AG04450 (cell line): ENCODE measurements around the gene SMIM31. TPM values are rescaled to one million over a fixed set of nuclear protein-coding genes. Genes with fewer than 3 reads are reported as not detected.

Experiments used
- CTCF ChIA-PET: fragments of 300-600, 350-600 bp; formaldehyde crosslinking; extraction: SDS; loops from one replicate; lab custom pipeline; 2022; ENCODE audit warnings: antibody characterized with exemption, inconsistent platforms; lab: Charles Lee
- POLR2A ChIA-PET: fragments of 350-600 bp; formaldehyde crosslinking; extraction: SDS; loops from one replicate; lab custom pipeline; 2021; ENCODE audit warnings: antibody characterized with exemption, inconsistent platforms; lab: Yijun Ruan, JAX
- DNase-seq: peaks from one replicate; pipeline ENCODE4 v3.0.0-alpha.2; 2011; ENCODE audit warnings: low read depth, low spot score
- H3K27ac ChIP-seq: one replicate; pipeline ENCODE4 v1.5.1; 2012; ENCODE audit warnings: low read depth, low read length, control low read depth
- H3K27me3 ChIP-seq: one replicate; pipeline ENCODE4 v1.6.0; 2012; ENCODE audit warnings: low read length; ENCODE audit not compliant: control insufficient read depth, insufficient read depth
- H3K4me3 ChIP-seq: 2 replicates; pipeline ENCODE4 v1.5.1; 2011; ENCODE audit warnings: mild to moderate bottlenecking, low read depth, low read length, control low read depth
- H3K9me3 ChIP-seq: 2 replicates; pipeline ENCODE4 v1.5.1; 2012; ENCODE audit warnings: low read length; ENCODE audit not compliant: control insufficient read depth, insufficient read depth
- polyA plus RNA-seq: library from polyadenylated mRNA; depleted of rRNA; stranded (reverse); fragments of >200 nt; gene quantifications from 2 replicates; pipeline ENCODE4 v1.2.3, GENCODE V29; 2011; rRNA removed
- small RNA-seq: library from RNA; depleted of rRNA; stranded (forward); fragments of <200 nt; gene quantifications from one replicate; pipeline ENCODE3, GENCODE V24; 2012; ENCODE audit warnings: low read depth; ENCODE audit not compliant: insufficient read length
- TF ChIP-seq, protein P1 (sequence below): IDR thresholded peaks from 2 replicates; pipeline ENCODE4 v1.5.1; 2011; ENCODE audit warnings: low read depth, low read length, control low read depth, inconsistent platforms

Gene SMIM31
- polyA plus RNA-seq, 1 experiment, result not detected

DNA sequence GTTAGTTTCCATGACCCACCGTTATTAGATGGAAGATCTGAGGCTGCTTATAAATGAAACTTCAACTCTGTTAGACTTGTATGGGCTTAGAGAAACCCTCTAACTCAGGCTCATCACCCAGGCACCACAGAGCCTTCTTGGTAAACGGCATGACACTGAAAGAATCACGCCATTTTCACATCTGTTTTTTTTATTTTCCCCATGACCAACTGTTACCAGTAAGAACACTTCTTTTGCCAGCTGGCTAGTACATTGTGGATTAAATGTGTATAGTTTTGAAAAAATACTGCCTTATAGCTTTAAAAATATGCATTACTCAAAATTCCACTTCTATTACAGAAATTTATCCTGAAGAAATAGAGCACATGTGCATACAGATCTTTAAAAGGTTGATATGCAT, 75.0 kb downstream of the SMIM31 start:
- TF ChIP-seq, protein P1, sequence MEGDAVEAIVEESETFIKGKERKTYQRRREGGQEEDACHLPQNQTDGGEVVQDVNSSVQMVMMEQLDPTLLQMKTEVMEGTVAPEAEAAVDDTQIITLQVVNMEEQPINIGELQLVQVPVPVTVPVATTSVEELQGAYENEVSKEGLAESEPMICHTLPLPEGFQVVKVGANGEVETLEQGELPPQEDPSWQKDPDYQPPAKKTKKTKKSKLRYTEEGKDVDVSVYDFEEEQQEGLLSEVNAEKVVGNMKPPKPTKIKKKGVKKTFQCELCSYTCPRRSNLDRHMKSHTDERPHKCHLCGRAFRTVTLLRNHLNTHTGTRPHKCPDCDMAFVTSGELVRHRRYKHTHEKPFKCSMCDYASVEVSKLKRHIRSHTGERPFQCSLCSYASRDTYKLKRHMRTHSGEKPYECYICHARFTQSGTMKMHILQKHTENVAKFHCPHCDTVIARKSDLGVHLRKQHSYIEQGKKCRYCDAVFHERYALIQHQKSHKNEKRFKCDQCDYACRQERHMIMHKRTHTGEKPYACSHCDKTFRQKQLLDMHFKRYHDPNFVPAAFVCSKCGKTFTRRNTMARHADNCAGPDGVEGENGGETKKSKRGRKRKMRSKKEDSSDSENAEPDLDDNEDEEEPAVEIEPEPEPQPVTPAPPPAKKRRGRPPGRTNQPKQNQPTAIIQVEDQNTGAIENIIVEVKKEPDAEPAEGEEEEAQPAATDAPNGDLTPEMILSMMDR, result no peak
- Histone ChIP-seq H3K9me3 (peaks cover 5% of the 10 kb centered on the region; the same call in 1 of the 2 replicates), H3K27me3 (no peaks in the 10 kb centered on the region), H3K4me3 (no peak overlapping the region), H3K27ac (no peak overlapping the region)
- no peak for DNase-seq
- ChIA-PET POLR2A (no interaction called here), CTCF (no interaction called here)

DNA sequence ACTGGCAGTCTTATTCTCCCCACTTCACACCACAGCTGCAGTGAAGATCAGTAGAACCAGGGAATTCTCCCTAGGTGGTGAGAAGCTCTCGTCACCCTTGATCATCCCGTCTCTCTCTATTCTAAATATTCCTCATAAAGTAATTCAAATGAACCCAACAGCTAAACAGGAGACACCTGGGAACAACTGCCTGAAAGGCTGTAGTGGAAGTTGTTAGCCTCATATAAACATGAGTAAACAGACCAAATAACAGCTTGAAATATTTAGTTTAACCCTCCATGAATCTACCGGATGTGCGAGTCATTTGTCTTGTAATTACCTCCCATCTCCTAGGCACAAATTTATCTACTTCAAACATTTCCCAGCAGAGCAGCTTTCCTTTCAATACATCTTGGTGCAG, 92.6 kb downstream of the SMIM31 start:
- DNase-seq, result no peak

GRCh38 chr4:164847016-164847415, 93.1 kb downstream of the SMIM31 start:
- POLR2A ChIA-PET, result no interaction called here
- TF ChIP-seq, protein P1, result no peak
- H3K27ac ChIP-seq, result no peak overlapping the region
- DNase-seq, result no peak
- no peaks in the 10 kb centered on the region for H3K27me3 ChIP-seq
- CTCF ChIA-PET, result no interaction called here
- H3K9me3 ChIP-seq, result peaks cover 2% of the 10 kb centered on the region
- H3K4me3 ChIP-seq, result no peak overlapping the region

More for the DNA sequence above, 92.6 kb downstream of the SMIM31 start:
- no peaks in the 10 kb centered on the region for H3K27me3 ChIP-seq
- no peak overlapping the region for H3K4me3 ChIP-seq
- CTCF ChIA-PET, result interaction anchor here (0.6 kb wide), 1 partner anchor 378 kb away, joined by 7 read pairs; no protein-coding TSS in a partner anchor
- no peak overlapping the region for H3K27ac ChIP-seq
- TF ChIP-seq, protein P1, result no peak
- POLR2A ChIA-PET, result no interaction called here
- H3K9me3 ChIP-seq, result peaks cover 2% of the 10 kb centered on the region

DNA sequence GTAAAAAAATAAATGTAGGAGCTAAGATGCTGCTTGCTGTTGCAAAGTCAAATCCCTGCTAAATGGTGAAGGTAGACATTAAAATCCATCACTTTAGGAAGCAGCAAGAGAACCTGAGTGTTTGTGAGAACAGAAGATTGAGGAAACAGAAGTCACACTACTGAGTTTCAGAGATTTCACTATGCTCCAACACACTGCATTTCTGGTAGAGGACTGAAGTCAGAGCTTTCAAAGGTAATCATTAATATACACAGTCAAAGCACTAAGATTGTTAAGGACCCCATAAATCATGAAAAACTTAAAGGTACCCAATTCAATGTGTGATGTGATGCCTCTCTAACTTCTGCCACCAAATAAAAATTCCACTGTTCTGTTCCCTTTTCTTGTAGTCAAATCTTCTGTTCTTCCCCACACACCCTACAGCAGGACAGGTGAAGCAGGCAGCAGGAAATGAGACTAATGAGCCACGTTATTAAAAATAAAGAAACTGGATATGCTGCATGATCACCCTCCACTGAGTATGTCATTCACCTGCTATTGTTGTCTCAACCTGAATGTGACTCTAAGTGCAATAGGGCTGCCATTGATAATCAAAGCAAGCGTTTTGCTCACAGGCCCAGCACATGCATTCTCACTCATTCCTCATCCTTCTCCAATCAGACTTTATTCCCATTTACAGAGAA, 94.2 kb downstream of the SMIM31 start:
- TF ChIP-seq, protein P1, result no peak
- Histone ChIP-seq H3K27ac (no peak overlapping the region), H3K27me3 (no peaks in the 10 kb centered on the region), H3K9me3 (peaks cover under 1% of the 10 kb centered on the region), H3K4me3 (no peak overlapping the region)
- ChIA-PET POLR2A (no interaction called here), CTCF (no interaction called here)
- no peak for DNase-seq

Small RNA genes within 50 kb of the gene (small RNA-seq; reads per million reads assigned to genes)
- gene RNU6-668P, result not detected

Other genes starting within 250 kb of the SMIM31 start
- gene APELA, start 123.0 kb downstream of the SMIM31 start, polyA plus RNA-seq, result not detected in 2 replicates
- 2.2 and 2.4 TPM in 2 replicates for gene TRIM61, start 223.5 kb downstream of the SMIM31 start, polyA plus RNA-seq